H9 (cell line): ENCODE data around the gene DNAI1. TPM values are rescaled to one million over a fixed set of nuclear protein-coding genes. Genes with fewer than 3 reads are reported as not detected.

Experiments
- DNase-seq: peaks from one replicate; pipeline ENCODE4 v3.0.0-alpha.2; 2017
- H2AFZ ChIP-seq: one replicate; pipeline ENCODE4 v1.6.1; 2013; ENCODE audit warnings: mild to moderate bottlenecking, low read length, control low read depth, moderate library complexity
- H2AK5ac ChIP-seq: 2 replicates; pipeline ENCODE4 v1.6.1; 2013; ENCODE audit warnings: low read length, control low read depth, mixed read lengths; ENCODE audit not compliant: insufficient read length
- H2BK120ac ChIP-seq: one replicate; pipeline ENCODE4 v1.6.1; 2013; ENCODE audit warnings: low read depth, mild to moderate bottlenecking, low read length, control low read depth, inconsistent platforms; ENCODE audit not compliant: poor library complexity, severe bottlenecking
- H2BK12ac ChIP-seq: 2 replicates; pipeline ENCODE4 v1.6.1; 2013; ENCODE audit warnings: low read length, control low read depth, mixed read lengths, low read depth; ENCODE audit not compliant: insufficient read length
- H2BK15ac ChIP-seq: 2 replicates; pipeline ENCODE4 v1.6.1; 2013; ENCODE audit warnings: low read depth, low read length, control low read depth
- H2BK20ac ChIP-seq: one replicate; pipeline ENCODE4 v1.6.1; 2013; ENCODE audit warnings: low read depth, mild to moderate bottlenecking, low read length, control low read depth, inconsistent platforms; ENCODE audit not compliant: poor library complexity, severe bottlenecking
- H2BK5ac ChIP-seq: 2 replicates; pipeline ENCODE4 v1.6.1; 2013; ENCODE audit warnings: low read length, control low read depth, mixed read lengths; ENCODE audit not compliant: insufficient read length
- H3K14ac ChIP-seq: 2 replicates; pipeline ENCODE4 v1.6.1; 2013; ENCODE audit warnings: low read length, control low read depth; ENCODE audit not compliant: insufficient read depth
- H3K18ac ChIP-seq: 2 replicates; pipeline ENCODE4 v1.6.1; 2013; ENCODE audit warnings: low read depth, mild to moderate bottlenecking, mixed read lengths, low read length, control low read depth; ENCODE audit not compliant: insufficient read length
- H3K23ac ChIP-seq: 2 replicates; pipeline ENCODE4 v1.6.1; 2013; ENCODE audit warnings: low read length, control low read depth, mixed read lengths, low read depth; ENCODE audit not compliant: insufficient read length
- H3K23me2 ChIP-seq: 2 replicates; pipeline ENCODE4 v1.6.1; 2013; ENCODE audit warnings: low read depth, mild to moderate bottlenecking, mixed read lengths, low read length, control low read depth; ENCODE audit not compliant: insufficient read length, poor library complexity, severe bottlenecking
- H3K27ac ChIP-seq: 2 replicates; pipeline ENCODE4 v1.5.1; 2013; ENCODE audit warnings: low read length, control low read depth, mixed read lengths, low read depth; ENCODE audit not compliant: insufficient read length
- H3K27me3 ChIP-seq: 2 replicates; pipeline ENCODE4 v1.6.1; 2013; ENCODE audit warnings: low read length, control low read depth, inconsistent platforms; ENCODE audit not compliant: insufficient read depth
- H3K4ac ChIP-seq: 2 replicates; pipeline ENCODE4 v1.6.1; 2013; ENCODE audit warnings: low read depth, mild to moderate bottlenecking, control low read depth, inconsistent platforms, low read length, moderate library complexity
- H3K4me1 ChIP-seq: 2 replicates; pipeline ENCODE4 v1.6.1; 2013; ENCODE audit warnings: low read length, control low read depth, inconsistent platforms; ENCODE audit not compliant: insufficient read depth
- H3K4me2 ChIP-seq: 2 replicates; pipeline ENCODE4 v1.6.1; 2013; ENCODE audit warnings: low read length, control low read depth, mixed read lengths; ENCODE audit not compliant: insufficient read length, insufficient read depth
- H3K56ac ChIP-seq: 2 replicates; pipeline ENCODE4 v1.6.1; 2013; ENCODE audit warnings: low read depth, mild to moderate bottlenecking, mixed read lengths, low read length, control low read depth; ENCODE audit not compliant: insufficient read length
- H3K79me1 ChIP-seq: 2 replicates; pipeline ENCODE4 v1.6.1; 2013; ENCODE audit warnings: low read depth, mild to moderate bottlenecking, moderate library complexity, low read length, control low read depth, inconsistent platforms; ENCODE audit not compliant: insufficient read depth, poor library complexity, severe bottlenecking
- H3K79me2 ChIP-seq: 2 replicates; pipeline ENCODE4 v1.6.1; 2013; ENCODE audit warnings: low read length, control low read depth, inconsistent platforms; ENCODE audit not compliant: insufficient read depth
- H3K9ac ChIP-seq: 2 replicates; pipeline ENCODE4 v1.6.1; 2013; ENCODE audit warnings: low read length, control low read depth, mixed read lengths; ENCODE audit not compliant: insufficient read length; ENCODE audit errors: extremely low read depth
- H3K9me3 ChIP-seq: one replicate; pipeline ENCODE4 v1.6.1; 2013; ENCODE audit warnings: low read depth, low read length, inconsistent platforms; ENCODE audit not compliant: control insufficient read depth
- H3T11ph ChIP-seq: one replicate; pipeline ENCODE4 v1.6.1; 2013; ENCODE audit warnings: mild to moderate bottlenecking, low read length, control low read depth, inconsistent platforms
- H4K20me1 ChIP-seq: one replicate; pipeline ENCODE4 v1.6.1; 2013; ENCODE audit not compliant: control insufficient read depth, insufficient read length, insufficient read depth
- H4K5ac ChIP-seq: 2 replicates; pipeline ENCODE4 v1.6.1; 2013; ENCODE audit warnings: low read depth, mild to moderate bottlenecking, mixed read lengths, low read length, control low read depth; ENCODE audit not compliant: insufficient read length
- H4K8ac ChIP-seq: replicated peaks from 2 replicates; pipeline ENCODE4 v1.6.1; 2013; ENCODE audit warnings: low read length, control low read depth, mixed read lengths, low read depth; ENCODE audit not compliant: insufficient read length
- H4K91ac ChIP-seq: 2 replicates; pipeline ENCODE4 v1.6.1; 2013; ENCODE audit warnings: low read depth, mild to moderate bottlenecking, moderate library complexity, mixed read lengths, low read length, control low read depth; ENCODE audit not compliant: insufficient read length
- H3K27ac Mint-ChIP-seq, 3 experiments: 2 replicates in 2 of 3; 3 replicates in 1 of 3; pipeline ENCODE4 v1.8.0; 2020 to 2021; ENCODE audit warnings: mixed read lengths in 3 of 3, mild to moderate bottlenecking in 1 of 3, moderate library complexity in 1 of 3
- H3K27me3 Mint-ChIP-seq: 2 replicates; pipeline ENCODE4 v1.8.0; 2021; ENCODE audit warnings: low read depth, mild to moderate bottlenecking, moderate library complexity, mixed read lengths
- H3K36me3 Mint-ChIP-seq, 3 experiments: 2 replicates in 2 of 3; 3 replicates in 1 of 3; pipeline ENCODE4 v1.8.0; 2020 to 2021; ENCODE audit warnings: low read depth in 3 of 3, mixed read lengths in 3 of 3; ENCODE audit not compliant: insufficient read depth in 1 of 3
- H3K4me1 Mint-ChIP-seq, 2 experiments: 2 replicates each; pipeline ENCODE4 v1.8.0; 2020; ENCODE audit warnings: mixed read lengths in 2 of 2
- H3K4me3 Mint-ChIP-seq, 2 experiments: 2 replicates in 1 of 2; 3 replicates in 1 of 2; pipeline ENCODE4 v1.8.0; 2020 to 2021; ENCODE audit warnings: mild to moderate bottlenecking in 2 of 2, mixed read lengths in 2 of 2, moderate library complexity in 1 of 2
- H3K9me3 Mint-ChIP-seq, 2 experiments: 2 replicates in 1 of 2; 3 replicates in 1 of 2; pipeline ENCODE4 v1.8.0; 2020; ENCODE audit warnings: mild to moderate bottlenecking in 2 of 2, mixed read lengths in 2 of 2, moderate library complexity in 1 of 2
- WGBS: extraction: QIAGEN DNeasy Blood & Tissue Kit; methylation state at CpG from one replicate; pipeline ENCODE4 v1.1.7; 2013; ENCODE audit warnings: missing lambda C conversion rate, low lambda C conversion rate, mixed read lengths; ENCODE audit not compliant: insufficient read length; ENCODE audit errors: extremely low coverage; 5-methylcytosine and 5-hydroxymethylcytosine counted together
- total RNA-seq: library from RNA; stranded (reverse); gene quantifications from 2 replicates; pipeline ENCODE4 v1.2.1, GENCODE V29; 2021
- TF ChIP-seq, protein P1 (sequence below): fragments of 200-600 bp; sonication (generic); conservative IDR thresholded peaks from 3 replicates; pipeline ENCODE4 v1.8.0; 2021; ENCODE audit warnings: antibody characterized with exemption, mild to moderate bottlenecking

Gene DNAI1
- total RNA-seq, 1 experiment from 2014 or later = 0.22 TPM

DNA sequence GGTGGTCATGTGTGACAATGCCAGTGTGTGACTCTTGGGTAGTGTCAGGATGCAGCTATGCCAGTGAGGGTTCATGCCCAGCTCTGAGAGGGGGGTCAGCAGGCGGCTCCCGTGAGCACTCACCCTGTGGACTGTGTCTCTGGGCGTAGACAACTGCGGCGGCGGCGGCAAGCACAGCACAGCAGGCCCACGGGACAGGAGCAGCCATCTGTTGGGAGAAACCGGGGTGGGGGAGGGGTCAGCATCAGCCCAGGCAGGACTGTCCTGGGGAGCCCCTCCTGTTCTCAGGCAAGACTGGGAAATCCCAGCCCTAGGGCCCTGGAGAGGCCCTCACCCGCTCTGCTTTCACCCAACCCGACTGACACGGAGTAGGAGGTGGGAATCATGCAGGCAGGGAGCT is 110.2 kb downstream of the DNAI1 start:
- Mint-ChIP-seq H3K27ac (no peak overlapping the region), H3K4me1 (peaks cover 19 to 43% of the 10 kb centered on the region in 2 experiments), H3K9me3 (no peaks in the 10 kb centered on the region), H3K4me3 (no peak overlapping the region; a peak in 1 of 5 replicates), H3K27me3 (peaks cover 34% of the 10 kb centered on the region), H3K36me3 (no peaks in the 10 kb centered on the region)
- H3K27ac ChIP-seq = no peak overlapping the region
- DNase-seq = no peak
- no peaks in the 10 kb centered on the region for H3K9me3 ChIP-seq
- no peak overlapping the region for H4K8ac ChIP-seq
- H3K79me1 ChIP-seq = no peaks in the 10 kb centered on the region
- peaks cover 4% of the 10 kb centered on the region for H4K20me1 ChIP-seq
- H4K5ac ChIP-seq = no peak overlapping the region
- H3K4ac ChIP-seq = no peak overlapping the region
- no peaks in the 10 kb centered on the region; the same call in 1 of the 2 replicates for H3K4me1 ChIP-seq
- no peak overlapping the region for H2BK15ac ChIP-seq
- TF ChIP-seq, protein P1, sequence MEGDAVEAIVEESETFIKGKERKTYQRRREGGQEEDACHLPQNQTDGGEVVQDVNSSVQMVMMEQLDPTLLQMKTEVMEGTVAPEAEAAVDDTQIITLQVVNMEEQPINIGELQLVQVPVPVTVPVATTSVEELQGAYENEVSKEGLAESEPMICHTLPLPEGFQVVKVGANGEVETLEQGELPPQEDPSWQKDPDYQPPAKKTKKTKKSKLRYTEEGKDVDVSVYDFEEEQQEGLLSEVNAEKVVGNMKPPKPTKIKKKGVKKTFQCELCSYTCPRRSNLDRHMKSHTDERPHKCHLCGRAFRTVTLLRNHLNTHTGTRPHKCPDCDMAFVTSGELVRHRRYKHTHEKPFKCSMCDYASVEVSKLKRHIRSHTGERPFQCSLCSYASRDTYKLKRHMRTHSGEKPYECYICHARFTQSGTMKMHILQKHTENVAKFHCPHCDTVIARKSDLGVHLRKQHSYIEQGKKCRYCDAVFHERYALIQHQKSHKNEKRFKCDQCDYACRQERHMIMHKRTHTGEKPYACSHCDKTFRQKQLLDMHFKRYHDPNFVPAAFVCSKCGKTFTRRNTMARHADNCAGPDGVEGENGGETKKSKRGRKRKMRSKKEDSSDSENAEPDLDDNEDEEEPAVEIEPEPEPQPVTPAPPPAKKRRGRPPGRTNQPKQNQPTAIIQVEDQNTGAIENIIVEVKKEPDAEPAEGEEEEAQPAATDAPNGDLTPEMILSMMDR = no peak
- H3K18ac ChIP-seq = no peak overlapping the region
- H2AFZ ChIP-seq = no peak overlapping the region
- H3K56ac ChIP-seq = no peak overlapping the region
- no peak overlapping the region for H2BK5ac ChIP-seq
- H3K23ac ChIP-seq = no peak overlapping the region
- H2BK12ac ChIP-seq = no peak overlapping the region
- no peak overlapping the region for H3K14ac ChIP-seq
- no peak overlapping the region for H3T11ph ChIP-seq
- H2AK5ac ChIP-seq = no peak overlapping the region
- H4K91ac ChIP-seq = no peak overlapping the region
- H2BK120ac ChIP-seq = no peak overlapping the region
- H3K4me2 ChIP-seq = no peak overlapping the region
- H3K23me2 ChIP-seq = no peaks in the 10 kb centered on the region
- no peak overlapping the region for H2BK20ac ChIP-seq
- H3K79me2 ChIP-seq = no peaks in the 10 kb centered on the region
- no peak overlapping the region for H3K9ac ChIP-seq
- no peaks in the 10 kb centered on the region for H3K27me3 ChIP-seq
- no CpG with 5 or more reads among the region's 12 CpGs for WGBS
